ENCODE results near the gene KRTAP4-11. TPM values are rescaled to one million over a fixed set of nuclear protein-coding genes. Genes with fewer than 3 reads are reported as not detected.
"Not testable (repeated sequence)": the region's sequence is repeated elsewhere in the genome, so short reads cannot be mapped to it uniquely, and the experiment has no call there.

The KRTAP4-11 gene
- polyA plus RNA-seq, 1 donor, result not detected

GRCh38 chr17:41147531-41148204 lies 29.5 kb upstream of the KRTAP4-11 start:
- 95% methylated on average over 2 of the region's 2 CpGs for WGBS (ENCODE audit: insufficient coverage, low lambda C conversion rate)
- DNase-seq, result no peak
- H3K4me1 ChIP-seq (ENCODE audit: control insufficient read depth, insufficient read depth, low read length), result no peaks in the 10 kb centered on the region

DNA sequence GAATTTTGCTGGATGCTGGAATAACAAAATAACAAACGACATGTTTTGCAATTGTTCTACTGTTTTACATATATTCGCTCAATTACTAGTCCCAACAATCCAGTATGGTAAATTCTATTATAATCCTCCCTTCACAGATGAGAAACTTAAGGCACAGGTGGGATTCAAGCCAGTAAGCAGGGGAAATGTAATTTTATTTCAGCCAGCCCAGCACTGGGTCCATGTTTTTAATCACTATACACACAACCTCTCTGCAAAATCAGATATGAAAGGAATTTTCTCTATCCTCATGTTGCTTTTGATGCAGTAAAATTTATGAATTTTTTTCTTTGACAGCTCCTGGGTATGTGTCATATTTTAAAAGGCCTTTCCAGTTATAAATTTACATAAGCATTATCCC lies 27.1 kb upstream of the KRTAP4-11 start:
- DNase-seq, result no peak
- Histone ChIP-seq H3K9me3 (ENCODE audit: control insufficient read depth, low read depth, low read length) (peaks cover 11% of the 10 kb centered on the region), H3K36me3 (ENCODE audit: control insufficient read depth, insufficient read depth, low read length) (no peaks in the 10 kb centered on the region), H3K4me3 (ENCODE audit: low read length) (no peak overlapping the region), H3K4me1 (ENCODE audit: control insufficient read depth, insufficient read depth, low read length) (no peaks in the 10 kb centered on the region), H3K27me3 (ENCODE audit: control insufficient read depth, insufficient read depth, low read length) (peaks cover 3% of the 10 kb centered on the region), H3K27ac (ENCODE audit: low read length) (no peak overlapping the region)
- 80% methylated on average over 2 of the region's 2 CpGs for WGBS (ENCODE audit: insufficient coverage, low lambda C conversion rate)

More at GRCh38 chr17:41147531-41148204, 29.5 kb upstream of the KRTAP4-11 start:
- no peak overlapping the region for H3K27ac ChIP-seq (ENCODE audit: low read length)
- no peak overlapping the region for H3K4me3 ChIP-seq (ENCODE audit: low read length)
- no peaks in the 10 kb centered on the region for H3K36me3 ChIP-seq (ENCODE audit: control insufficient read depth, insufficient read depth, low read length)
- H3K27me3 ChIP-seq (ENCODE audit: control insufficient read depth, insufficient read depth, low read length), result peaks cover 3% of the 10 kb centered on the region
- H3K9me3 ChIP-seq (ENCODE audit: control insufficient read depth, low read depth, low read length), result peaks cover 10% of the 10 kb centered on the region

DNA sequence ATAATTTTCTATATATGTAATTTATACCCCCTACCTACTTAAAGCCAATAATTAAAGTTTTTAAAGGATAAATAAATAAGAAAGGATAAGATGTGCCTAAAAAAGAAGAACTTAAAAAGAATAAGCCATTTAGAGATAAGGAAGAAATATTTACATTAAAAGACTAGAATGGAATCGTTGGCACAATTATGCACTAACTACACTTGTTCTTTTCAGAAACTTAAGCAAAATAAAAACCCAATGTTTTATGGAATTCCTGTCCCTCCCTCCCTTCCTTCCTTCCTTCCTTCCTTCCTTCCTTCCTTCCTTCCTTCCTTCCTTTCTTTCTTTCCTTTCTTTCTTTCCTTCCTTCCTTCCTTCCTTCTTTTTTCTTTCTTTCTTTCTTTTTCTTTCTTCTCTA lies 26.7 kb upstream of the KRTAP4-11 start:
- H3K9me3 ChIP-seq (ENCODE audit: control insufficient read depth, low read depth, low read length), result peaks cover 16% of the 10 kb centered on the region
- no peaks in the 10 kb centered on the region for H3K4me1 ChIP-seq (ENCODE audit: control insufficient read depth, insufficient read depth, low read length)
- no peak overlapping the region for H3K4me3 ChIP-seq (ENCODE audit: low read length)
- WGBS (ENCODE audit: insufficient coverage, low lambda C conversion rate), result 100% methylated on average over 1 of the region's 1 CpG
- H3K27me3 ChIP-seq (ENCODE audit: control insufficient read depth, insufficient read depth, low read length), result peaks cover 3% of the 10 kb centered on the region
- no peak overlapping the region for H3K27ac ChIP-seq (ENCODE audit: low read length)
- no peaks in the 10 kb centered on the region for H3K36me3 ChIP-seq (ENCODE audit: control insufficient read depth, insufficient read depth, low read length)
- no peak for DNase-seq

GRCh38 chr17:41141361-41141760 lies 23.2 kb upstream of the KRTAP4-11 start:
- no peak for DNase-seq
- Histone ChIP-seq H3K36me3 (ENCODE audit: control insufficient read depth, insufficient read depth, low read length) (no peaks in the 10 kb centered on the region), H3K27me3 (ENCODE audit: control insufficient read depth, insufficient read depth, low read length) (no peaks in the 10 kb centered on the region), H3K4me3 (ENCODE audit: low read length) (no peak overlapping the region), H3K4me1 (ENCODE audit: control insufficient read depth, insufficient read depth, low read length) (no peaks in the 10 kb centered on the region), H3K9me3 (ENCODE audit: control insufficient read depth, low read depth, low read length) (peaks cover 18% of the 10 kb centered on the region), H3K27ac (ENCODE audit: low read length) (no peak overlapping the region)

GRCh38 chr17:41140360-41141131 lies 22.4 kb upstream of the KRTAP4-11 start, which contains the start of gene KRTAP4-6:
Gene KRTAP4-6, minus strand, starts transcription at chr17:41140544. Its CDS starts 57 bp downstream, at chr17:41140487.
- 100% methylated on average over 1 of the region's 6 CpGs for WGBS (ENCODE audit: insufficient coverage, low lambda C conversion rate)
- Histone ChIP-seq H3K4me1 (ENCODE audit: control insufficient read depth, insufficient read depth, low read length) (no peaks in the 10 kb centered on the region), H3K9me3 (ENCODE audit: control insufficient read depth, low read depth, low read length) (peaks cover 18% of the 10 kb centered on the region), H3K36me3 (ENCODE audit: control insufficient read depth, insufficient read depth, low read length) (no peaks in the 10 kb centered on the region), H3K4me3 (ENCODE audit: low read length) (no peak within 1 kb of the TSS), H3K27me3 (ENCODE audit: control insufficient read depth, insufficient read depth, low read length) (no peaks in the 10 kb centered on the region), H3K27ac (ENCODE audit: low read length) (no peak within 1 kb of the TSS)
- DNase-seq, result no peak

GRCh38 chr17:41139865-41140264 lies 21.7 kb upstream of the KRTAP4-11 start:
- not testable (repeated sequence) for H3K36me3 ChIP-seq (ENCODE audit: control insufficient read depth, insufficient read depth, low read length); H3K4me3 ChIP-seq (ENCODE audit: low read length); DNase-seq; H3K27me3 ChIP-seq (ENCODE audit: control insufficient read depth, insufficient read depth, low read length); H3K27ac ChIP-seq (ENCODE audit: low read length); H3K4me1 ChIP-seq (ENCODE audit: control insufficient read depth, insufficient read depth, low read length)
- no CpG with 5 or more reads among the region's 12 CpGs for WGBS (ENCODE audit: insufficient coverage, low lambda C conversion rate)
- peaks cover 17% of the 10 kb centered on the region for H3K9me3 ChIP-seq (ENCODE audit: control insufficient read depth, low read depth, low read length)

DNA sequence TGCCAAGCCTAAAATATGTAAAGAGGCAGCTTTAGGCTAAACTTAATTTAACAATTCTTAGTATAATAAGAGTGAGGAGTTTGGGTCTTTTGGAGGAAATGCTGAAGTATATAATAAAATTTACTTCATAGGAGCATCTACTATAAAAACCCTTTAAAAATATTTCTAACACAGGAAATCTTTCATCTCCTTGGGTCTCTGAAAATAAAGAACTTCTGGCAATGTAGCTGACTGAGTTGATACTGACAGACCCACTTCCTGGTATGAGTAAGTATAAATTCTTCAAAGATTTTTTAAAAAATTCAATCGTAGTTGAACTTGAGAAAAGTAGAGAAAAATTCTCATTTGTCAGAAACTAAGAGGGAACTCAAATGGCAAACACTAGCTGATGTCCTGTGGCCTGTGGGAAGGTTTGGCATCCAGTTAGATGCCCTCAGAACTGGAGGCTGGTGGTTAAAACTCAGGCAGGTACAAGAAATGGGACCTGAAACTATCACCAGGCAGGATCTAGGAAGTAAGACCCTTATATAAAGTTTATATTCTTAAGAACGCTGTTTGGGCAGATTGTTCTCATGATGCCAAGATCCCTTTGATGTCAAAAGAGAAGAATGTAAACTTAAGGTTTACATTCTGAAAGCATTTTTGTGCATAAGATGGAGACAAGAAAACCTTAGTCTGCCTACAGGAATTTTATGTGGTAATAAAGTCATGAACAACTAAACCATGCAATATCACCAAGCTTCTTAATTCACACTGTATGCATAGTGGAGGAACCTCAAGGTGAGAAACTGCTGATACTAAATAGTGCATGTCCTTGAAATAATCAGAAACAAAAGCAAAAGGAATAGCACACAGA lies 15.9 kb upstream of the KRTAP4-11 start:
- no peak overlapping the region for H3K4me3 ChIP-seq (ENCODE audit: low read length)
- H3K27me3 ChIP-seq (ENCODE audit: control insufficient read depth, insufficient read depth, low read length), result no peaks in the 10 kb centered on the region
- no peak overlapping the region for H3K27ac ChIP-seq (ENCODE audit: low read length)
- H3K36me3 ChIP-seq (ENCODE audit: control insufficient read depth, insufficient read depth, low read length), result no peaks in the 10 kb centered on the region
- DNase-seq, result no peak
- H3K4me1 ChIP-seq (ENCODE audit: control insufficient read depth, insufficient read depth, low read length), result no peaks in the 10 kb centered on the region
- WGBS (ENCODE audit: insufficient coverage, low lambda C conversion rate), result 100% methylated on average over 1 of the region's 2 CpGs
- no peaks in the 10 kb centered on the region for H3K9me3 ChIP-seq (ENCODE audit: control insufficient read depth, low read depth, low read length)

GRCh38 chr17:41131979-41132378 lies 13.8 kb upstream of the KRTAP4-11 start:
- DNase-seq, result no peak
- Histone ChIP-seq H3K4me1 (ENCODE audit: control insufficient read depth, insufficient read depth, low read length) (no peaks in the 10 kb centered on the region), H3K27ac (ENCODE audit: low read length) (no peak overlapping the region), H3K36me3 (ENCODE audit: control insufficient read depth, insufficient read depth, low read length) (no peaks in the 10 kb centered on the region), H3K27me3 (ENCODE audit: control insufficient read depth, insufficient read depth, low read length) (no peaks in the 10 kb centered on the region), H3K9me3 (ENCODE audit: control insufficient read depth, low read depth, low read length) (no peaks in the 10 kb centered on the region), H3K4me3 (ENCODE audit: low read length) (no peak overlapping the region)
- 100% methylated on average over 1 of the region's 3 CpGs for WGBS (ENCODE audit: insufficient coverage, low lambda C conversion rate)

GRCh38 chr17:41127371-41127770 lies 9.2 kb upstream of the KRTAP4-11 start:
- H3K9me3 ChIP-seq (ENCODE audit: control insufficient read depth, low read depth, low read length), result no peaks in the 10 kb centered on the region
- 83% methylated on average over 1 of the region's 1 CpG for WGBS (ENCODE audit: insufficient coverage, low lambda C conversion rate)

GRCh38 chr17:41126412-41126811 lies 8.2 kb upstream of the KRTAP4-11 start:
- 97% methylated on average over 3 of the region's 3 CpGs for WGBS (ENCODE audit: insufficient coverage, low lambda C conversion rate)
- DNase-seq, result no peak
- Histone ChIP-seq H3K36me3 (ENCODE audit: control insufficient read depth, insufficient read depth, low read length) (no peaks in the 10 kb centered on the region), H3K27me3 (ENCODE audit: control insufficient read depth, insufficient read depth, low read length) (no peaks in the 10 kb centered on the region), H3K9me3 (ENCODE audit: control insufficient read depth, low read depth, low read length) (no peaks in the 10 kb centered on the region), H3K4me1 (ENCODE audit: control insufficient read depth, insufficient read depth, low read length) (no peaks in the 10 kb centered on the region), H3K27ac (ENCODE audit: low read length) (no peak overlapping the region), H3K4me3 (ENCODE audit: low read length) (no peak overlapping the region)

More at GRCh38 chr17:41127371-41127770, 9.2 kb upstream of the KRTAP4-11 start:
- no peak for DNase-seq
- no peak overlapping the region for H3K4me3 ChIP-seq (ENCODE audit: low read length)
- H3K36me3 ChIP-seq (ENCODE audit: control insufficient read depth, insufficient read depth, low read length), result no peaks in the 10 kb centered on the region
- no peaks in the 10 kb centered on the region for H3K4me1 ChIP-seq (ENCODE audit: control insufficient read depth, insufficient read depth, low read length)
- no peak overlapping the region for H3K27ac ChIP-seq (ENCODE audit: low read length)
- no peaks in the 10 kb centered on the region for H3K27me3 ChIP-seq (ENCODE audit: control insufficient read depth, insufficient read depth, low read length)
